Adipose tissue (tissue), 3 donors: Measurements from ENCODE around the gene TRMT11. TPM values are rescaled to one million over a fixed set of nuclear protein-coding genes. Genes with fewer than 3 reads are reported as not detected.
"Not testable (repeated sequence)": the region's sequence is repeated elsewhere in the genome, so short reads cannot be mapped to it uniquely, and the experiment has no call there.

Experiments
- H3K27ac ChIP-seq: one replicate; pipeline ENCODE4 v1.5.1; 2013; ENCODE audit warnings: low read depth, low read length
- whole genome bisulfite sequencing, 3 donors: extraction: QIAGEN DNeasy Blood & Tissue Kit; methylation state at CpG; one replicate each; pipeline ENCODE4 v1.1.7; 2013; 5-methylcytosine and 5-hydroxymethylcytosine counted together
- polyA plus RNA-seq, 3 donors: library from polyadenylated mRNA; stranded (reverse); fragments of 200-250 nt; gene quantifications; one replicate each; pipeline ENCODE4 v1.2.3, GENCODE V29; 2013
- donor health status: healthy with polysubstance abuse.
- donor health status: Bipolar disorder and iron deficiency.
- donor health status: healthy.

Gene TRMT11
- polyA plus RNA-seq, 3 donors = 5.7 to 11.2 (median 8.2) TPM

DNA sequence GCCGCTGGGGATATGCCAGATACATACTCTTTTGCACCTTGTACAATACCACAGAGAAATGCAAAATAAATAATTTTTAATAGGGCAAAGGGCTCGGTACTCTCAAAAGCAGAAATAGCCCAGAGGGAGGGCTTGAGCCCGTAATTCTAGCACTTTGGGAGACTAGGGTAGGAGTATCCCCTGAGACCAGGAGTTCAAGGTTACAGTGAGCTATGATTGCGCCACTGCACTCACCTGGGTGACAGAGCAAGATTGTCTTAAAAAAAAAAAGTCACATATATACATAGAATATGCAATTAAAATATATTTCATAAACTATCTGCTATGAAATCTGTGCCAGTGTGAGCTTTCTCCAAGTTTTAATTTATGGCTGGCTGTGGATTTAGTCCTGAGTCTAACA lies 818 bp upstream of the TRMT11 start:
- 37 to 78% (median 74%) methylated on average over 4 of the region's 4 CpGs for WGBS, 3 donors
- H3K27ac ChIP-seq = no peak overlapping the region

DNA sequence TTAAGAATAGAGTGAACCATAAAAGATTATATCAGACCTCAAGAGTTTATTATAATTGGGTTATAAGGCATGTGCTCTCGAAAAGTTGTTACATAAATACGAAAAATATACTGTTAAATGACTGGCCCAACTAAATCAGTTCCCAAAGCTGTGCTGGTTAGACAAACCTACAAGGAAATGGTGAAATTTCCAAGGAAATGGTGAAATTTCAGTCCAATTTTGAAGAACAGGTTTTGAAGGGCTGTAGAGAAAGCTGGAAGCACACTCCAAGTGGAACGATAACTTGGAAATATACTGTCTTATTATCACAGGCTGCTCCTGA lies 400 bp upstream of the TRMT11 start:
- 2 to 6% (median 3%) methylated on average over 3 of the region's 3 CpGs for WGBS, 3 donors
- no peak overlapping the region for H3K27ac ChIP-seq

DNA sequence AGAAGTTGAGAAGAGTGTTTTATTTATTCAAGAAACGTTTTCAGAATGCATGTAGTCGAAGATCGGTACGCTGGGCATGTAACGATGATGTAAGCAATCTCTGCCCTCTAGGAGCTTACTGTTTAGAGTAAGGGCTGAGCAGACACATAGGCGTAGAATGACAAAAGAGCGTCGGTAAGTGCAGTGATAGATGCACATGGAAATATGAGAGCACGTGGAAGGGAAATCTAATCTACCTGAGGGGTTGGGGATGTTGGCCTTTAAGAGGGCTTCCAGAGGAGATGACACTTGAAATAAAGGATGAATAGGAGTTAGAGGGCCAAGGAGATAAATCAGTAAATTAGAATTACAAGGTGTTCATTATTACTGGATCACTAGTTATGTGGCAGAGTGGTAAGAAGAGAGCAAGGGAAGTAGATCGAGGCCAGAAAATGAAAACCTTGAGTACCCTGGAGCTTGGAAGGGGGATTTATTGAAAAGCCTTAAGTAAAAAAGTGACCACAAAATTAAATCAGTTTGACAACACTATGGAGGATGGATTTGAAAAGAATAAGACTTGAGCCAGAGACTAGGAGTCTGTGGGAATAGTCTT lies 782 bp downstream of the TRMT11 start:
- no peak overlapping the region for H3K27ac ChIP-seq
- WGBS, 3 donors = 12 to 27% (median 24%) methylated on average over 10 of the region's 10 CpGs

DNA sequence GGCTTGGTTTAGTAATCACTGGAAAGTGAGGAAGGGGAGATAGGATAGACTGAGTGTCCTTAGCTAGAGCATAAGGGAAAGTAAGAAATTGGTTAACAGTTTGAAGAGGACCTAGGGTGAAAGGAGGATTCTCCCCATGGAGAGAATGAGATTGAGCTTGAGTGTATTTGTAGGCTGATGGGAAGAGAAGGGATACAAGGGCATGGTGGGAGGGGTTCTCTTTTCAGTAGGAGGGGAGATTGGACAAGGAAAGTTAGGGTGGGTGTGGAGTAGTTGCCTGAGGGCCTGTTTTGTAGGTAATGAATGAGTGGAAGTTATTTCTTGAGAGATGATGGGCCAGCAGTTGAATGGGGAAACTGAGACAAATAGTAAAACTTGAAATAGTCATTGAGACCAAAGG lies 1.9 kb downstream of the TRMT11 start:
- H3K27ac ChIP-seq = no peak overlapping the region

DNA sequence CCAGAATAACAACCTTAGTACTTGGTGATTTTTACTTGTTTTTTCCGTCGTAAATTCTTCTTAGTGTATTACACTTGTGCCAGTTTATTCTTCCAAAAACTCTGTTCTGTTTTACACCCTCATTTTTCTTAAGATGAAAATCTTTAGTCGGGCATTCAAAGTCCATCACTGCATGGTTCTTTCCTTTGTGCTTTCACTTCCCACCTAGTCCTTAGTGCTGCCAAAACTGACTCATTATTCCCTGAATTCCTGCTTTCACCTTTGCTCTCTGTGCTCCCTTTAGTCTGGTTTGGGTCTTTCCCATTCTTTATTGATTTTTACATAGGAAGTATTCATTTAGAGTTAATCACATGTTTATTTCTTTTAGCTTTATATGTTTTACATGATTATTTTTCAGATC lies 3.3 kb downstream of the TRMT11 start:
- no peak overlapping the region for H3K27ac ChIP-seq
- 73 to 83% (median 73%) methylated on average over 3 of the region's 3 CpGs for WGBS, 3 donors

DNA sequence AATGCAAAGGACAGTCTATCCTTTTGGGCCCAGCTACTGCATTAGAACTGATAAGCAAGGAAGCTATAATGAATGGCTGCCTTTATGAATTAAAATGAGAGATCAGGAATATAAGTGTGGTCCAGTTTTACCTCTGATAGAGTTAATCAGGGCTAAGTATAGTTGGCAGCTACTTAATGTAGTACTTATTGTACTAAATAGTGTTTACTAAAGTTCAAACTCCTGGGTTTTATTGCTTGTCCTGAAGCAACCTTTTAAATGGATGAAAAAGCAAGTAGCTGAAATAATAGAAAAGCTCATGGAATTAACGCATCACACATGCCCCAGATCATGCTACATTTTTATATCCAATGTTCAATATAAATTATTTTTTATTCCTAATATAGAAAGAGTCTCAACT lies 5.3 kb downstream of the TRMT11 start:
- 76 to 90% (median 88%) methylated on average over 1 of the region's 1 CpG for WGBS, 3 donors
- no peak overlapping the region for H3K27ac ChIP-seq

DNA sequence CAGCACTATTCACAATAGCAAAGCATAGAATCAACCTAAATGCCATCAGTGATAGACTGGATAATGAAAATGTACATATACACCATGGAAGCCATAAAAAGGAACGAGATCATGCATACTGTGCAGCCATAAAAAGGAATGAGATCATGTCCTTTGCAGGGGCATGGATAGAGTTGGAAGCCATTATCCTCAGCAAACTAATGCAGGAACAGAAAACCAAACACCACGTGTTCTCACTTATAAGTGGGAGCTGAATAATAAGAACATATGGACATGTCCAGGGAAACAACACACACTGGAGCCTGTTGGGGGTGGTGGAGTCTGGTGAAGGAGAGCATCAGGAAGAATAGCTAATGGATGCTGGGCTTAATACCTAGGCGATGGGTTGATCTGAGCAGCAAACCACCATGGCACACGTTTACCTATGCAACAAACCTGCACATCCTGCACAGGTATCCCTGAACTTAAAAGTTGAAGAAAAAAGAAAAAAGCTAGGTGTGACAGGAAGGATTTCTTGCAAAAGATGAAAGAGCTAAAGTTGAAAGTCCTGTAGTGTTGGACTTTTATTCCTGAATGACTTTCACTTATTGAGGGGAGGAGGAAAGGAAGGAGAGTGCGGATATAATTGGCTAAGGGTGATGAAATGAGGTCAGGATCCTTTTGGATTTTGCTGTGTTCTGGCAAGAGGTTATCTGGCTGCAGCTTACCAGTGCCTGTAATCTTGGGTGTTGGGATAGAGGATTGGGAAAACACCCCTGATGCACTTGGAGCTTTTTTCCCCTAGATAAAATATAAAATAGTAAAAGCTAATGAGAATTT lies 8.5 kb downstream of the TRMT11 start:
- no peak overlapping the region for H3K27ac ChIP-seq
- 70 to 76% (median 72%) methylated on average over 5 of the region's 5 CpGs for WGBS, 3 donors

DNA sequence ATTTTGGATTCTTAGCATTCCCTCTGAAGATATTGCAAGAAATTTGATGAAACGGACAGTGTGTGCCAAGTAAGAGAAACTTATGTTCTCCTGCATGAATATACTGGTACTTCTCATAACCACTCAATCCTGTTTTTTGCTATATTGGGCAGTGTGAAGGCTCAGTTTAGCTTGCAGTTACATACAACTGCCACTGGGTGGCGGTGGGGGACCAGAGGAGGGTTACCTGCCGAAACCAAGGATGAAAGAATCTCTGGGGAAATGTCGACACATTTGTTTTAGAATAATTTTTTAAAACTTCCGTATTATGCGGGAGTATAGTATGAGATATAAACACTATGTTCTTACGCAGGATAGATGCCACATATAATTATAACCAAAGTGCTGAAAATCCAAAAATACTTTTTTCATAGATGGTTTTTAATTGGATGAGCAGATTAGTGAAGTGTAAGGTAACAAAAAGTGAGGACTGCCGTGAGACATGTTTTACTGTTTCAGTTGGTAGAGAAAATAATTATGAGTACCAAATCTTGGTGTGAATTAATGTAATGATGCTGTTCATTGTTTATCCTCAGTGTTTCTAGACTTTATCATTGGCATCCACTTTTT lies 9.7 kb downstream of the TRMT11 start:
- WGBS, 3 donors = 6 to 9% (median 8%) methylated on average over 8 of the region's 8 CpGs

DNA sequence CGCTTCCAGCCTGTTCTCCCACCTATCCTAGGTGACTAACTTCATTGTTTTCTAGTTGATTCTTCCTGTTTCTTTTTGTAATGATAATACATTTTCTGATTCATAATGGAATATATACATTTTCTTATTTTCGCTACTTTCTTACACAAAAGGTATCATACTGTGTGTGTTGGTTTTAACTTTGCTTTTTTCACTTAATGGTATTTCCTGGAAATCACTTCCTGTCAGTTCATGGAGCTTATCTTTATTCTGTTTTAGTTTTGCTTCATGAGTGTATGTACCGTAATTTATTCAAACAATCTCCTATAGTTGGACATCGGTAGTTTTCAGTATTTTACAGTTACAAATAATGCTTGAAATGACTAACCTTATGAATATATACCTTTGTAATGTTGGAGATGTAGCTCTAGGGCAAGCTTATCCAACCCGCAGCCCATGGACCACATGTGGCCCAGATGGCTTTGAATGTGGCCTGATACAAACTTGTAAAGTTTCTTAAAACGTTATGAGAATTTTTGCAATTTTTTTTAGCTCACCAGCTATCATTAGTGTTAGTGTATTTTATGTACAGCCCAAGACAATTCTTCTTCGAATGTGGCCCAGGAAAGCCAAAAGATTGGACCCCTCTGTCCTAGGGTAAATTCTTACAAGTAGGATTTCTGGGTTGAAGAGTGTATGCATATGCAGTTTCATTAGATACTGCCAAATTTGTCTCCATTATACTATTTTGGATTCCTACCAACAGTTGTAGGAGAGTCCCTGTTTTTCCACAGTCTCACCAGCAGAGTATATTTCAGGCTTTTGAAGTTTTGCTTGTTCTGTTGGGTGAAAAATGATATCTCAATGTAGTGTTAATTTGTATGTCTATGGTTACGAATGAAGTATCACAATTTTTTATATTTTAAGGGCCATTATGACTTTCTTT lies 16.7 kb downstream of the TRMT11 start:
- WGBS, 3 donors = 93 to 95% (median 93%) methylated on average over 8 of the region's 8 CpGs
- no peak overlapping the region for H3K27ac ChIP-seq

More for the DNA sequence above, 9.7 kb downstream of the TRMT11 start:
- H3K27ac ChIP-seq = no peak overlapping the region

DNA sequence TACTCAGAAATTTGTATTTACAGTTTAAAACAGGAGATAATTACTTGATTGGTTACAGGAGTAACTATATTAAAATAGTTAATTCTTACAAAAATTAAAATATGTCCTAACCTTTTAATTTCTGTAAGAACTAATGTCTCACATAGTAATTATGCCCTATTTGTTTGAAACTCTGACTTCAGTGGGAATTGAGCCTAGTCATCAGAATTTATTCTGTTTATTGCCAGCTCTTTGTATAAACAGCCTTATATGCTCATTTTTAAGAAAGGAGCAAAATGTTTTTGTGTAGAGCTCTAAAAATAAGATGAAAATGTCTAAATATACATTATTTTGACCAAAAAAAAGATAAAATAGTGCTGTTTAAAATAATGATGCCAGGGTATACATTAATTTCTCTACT lies 21.5 kb downstream of the TRMT11 start:
- no peak overlapping the region for H3K27ac ChIP-seq

DNA sequence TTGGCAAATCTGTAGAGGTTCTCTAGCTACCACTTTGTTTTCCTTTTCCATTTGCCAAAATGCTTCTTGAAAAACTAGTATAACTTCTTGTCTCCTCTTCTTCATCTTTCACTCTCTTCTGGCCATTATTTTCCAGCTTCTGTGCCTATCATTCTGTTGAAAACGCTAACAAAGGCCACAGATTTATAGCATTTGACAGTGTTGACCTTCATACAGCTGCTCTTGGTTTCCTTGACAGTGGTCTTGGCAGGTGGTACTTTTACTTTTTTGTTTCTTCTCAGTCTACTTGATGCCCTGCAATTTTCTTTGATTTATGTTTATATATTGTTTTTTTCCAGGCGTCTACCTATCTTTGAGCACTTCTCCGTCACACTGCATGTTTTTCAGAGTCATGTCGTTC lies 23.7 kb downstream of the TRMT11 start:
- no peak overlapping the region for H3K27ac ChIP-seq
- 81 to 89% (median 87%) methylated on average over 4 of the region's 4 CpGs for WGBS, 3 donors

DNA sequence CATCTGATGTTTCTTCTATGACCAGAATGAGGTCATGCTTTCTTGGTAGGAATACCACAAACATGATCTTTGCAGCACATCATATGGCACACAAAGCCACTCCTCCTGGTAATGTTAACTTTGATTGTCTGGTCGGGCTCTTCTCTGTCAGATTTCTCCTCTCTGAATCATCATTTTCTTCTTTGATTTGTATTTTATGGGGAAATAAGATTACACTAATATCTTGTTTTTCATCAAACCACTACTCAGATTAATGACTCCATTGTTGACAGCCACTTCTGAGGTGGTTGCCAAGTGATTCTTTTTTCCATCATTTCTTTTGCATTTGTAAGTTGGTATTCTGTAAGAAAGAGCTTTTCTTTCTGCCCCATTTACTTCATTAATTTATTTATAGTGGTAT lies 29.5 kb downstream of the TRMT11 start:
- WGBS, 3 donors = 84 to 93% (median 88%) methylated on average over 1 of the region's 1 CpG
- no peak overlapping the region for H3K27ac ChIP-seq

DNA sequence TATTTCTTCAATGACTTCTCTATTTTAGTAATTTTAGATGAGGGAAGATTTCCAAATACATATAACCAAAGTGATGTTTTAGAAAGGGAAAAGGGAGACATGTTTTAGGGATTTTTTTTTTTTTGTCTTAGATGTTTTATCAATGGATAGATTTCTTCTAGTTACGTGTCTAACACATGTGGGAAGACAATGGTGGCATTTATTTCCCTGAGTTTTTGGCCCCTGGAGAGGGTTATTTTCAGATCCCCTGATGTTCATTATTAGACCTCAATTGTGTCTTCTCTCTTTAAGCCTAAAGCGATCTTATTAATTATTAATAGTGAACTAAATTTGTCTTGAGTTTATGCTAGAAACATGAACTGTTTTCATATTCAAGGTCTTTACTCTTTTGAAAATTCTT lies 30.3 kb downstream of the TRMT11 start:
- WGBS, 3 donors = 88 to 95% (median 94%) methylated on average over 2 of the region's 2 CpGs
- H3K27ac ChIP-seq = no peak overlapping the region

DNA sequence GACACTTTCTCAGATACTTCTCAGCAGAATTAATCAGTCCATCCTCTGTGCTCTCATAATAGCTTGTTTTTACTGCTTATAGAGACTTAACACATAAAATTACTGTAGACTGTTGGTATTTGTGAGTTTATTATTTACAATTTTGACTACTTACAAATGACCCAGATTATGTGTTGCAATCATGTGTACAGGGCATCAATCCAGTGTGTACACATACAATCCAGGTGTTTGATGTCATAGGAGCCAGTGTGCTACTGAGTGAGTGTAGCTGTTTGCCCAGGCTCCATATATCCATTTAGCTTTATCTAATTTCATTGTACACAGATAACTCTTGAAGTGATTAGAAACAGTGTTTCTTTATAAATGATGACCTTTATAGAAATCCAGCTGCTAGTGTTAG lies 31.3 kb downstream of the TRMT11 start:
- no peak overlapping the region for H3K27ac ChIP-seq

DNA sequence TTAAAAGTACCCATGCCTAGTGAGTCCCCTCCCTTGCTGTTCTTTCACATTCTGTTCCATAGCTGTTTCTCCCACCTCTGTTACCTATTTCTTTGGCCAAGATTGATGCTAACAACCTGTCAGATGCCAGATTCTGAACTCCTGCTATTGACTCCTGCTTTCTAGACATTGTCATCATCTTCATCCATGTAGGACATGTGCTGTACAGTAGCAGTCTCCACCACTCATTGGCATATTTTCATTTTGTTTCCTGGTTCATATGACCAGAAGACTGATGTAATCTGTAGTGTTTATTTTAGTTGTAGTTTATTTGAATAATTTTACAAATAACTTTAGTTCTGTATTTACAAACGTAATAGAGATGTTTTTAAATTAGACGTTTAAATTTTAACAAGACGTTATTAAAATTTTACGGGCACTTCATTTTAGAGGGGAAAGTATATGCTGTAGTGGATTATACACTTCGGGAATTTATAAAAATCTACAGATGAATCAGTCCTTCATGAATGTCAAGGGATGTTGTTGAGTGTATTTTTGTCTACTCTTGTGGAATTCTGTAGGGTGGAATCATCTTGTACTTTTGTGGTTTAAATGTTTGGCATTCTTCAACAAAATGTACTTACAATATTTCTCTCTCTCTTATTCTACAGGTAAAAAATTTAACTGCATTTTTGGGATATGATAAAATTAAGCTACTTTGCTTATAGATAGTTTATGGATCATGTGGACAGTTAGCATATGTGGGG lies 34.1 kb downstream of the TRMT11 start:
- no peak overlapping the region for H3K27ac ChIP-seq
- WGBS, 3 donors = 95 to 97% (median 97%) methylated on average over 5 of the region's 5 CpGs

DNA sequence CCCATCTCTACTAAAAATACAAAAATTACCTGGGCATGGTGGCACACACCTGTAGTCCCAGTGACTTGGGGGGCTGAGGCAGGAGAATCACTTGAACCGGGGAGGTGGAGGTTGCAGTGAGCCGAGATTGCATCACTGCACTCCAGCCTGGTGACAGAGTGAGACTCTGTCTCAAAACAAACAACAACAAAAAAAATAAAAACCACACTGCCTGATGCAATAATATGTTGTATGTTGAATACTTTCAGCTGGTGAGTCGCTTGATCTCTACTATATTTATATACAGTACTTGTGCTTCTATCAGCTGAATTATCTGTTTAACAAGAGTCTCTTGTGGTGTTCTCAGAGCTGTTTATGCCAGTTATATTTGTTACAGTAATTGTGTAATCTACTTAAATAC lies 37.1 kb downstream of the TRMT11 start:
- 92 to 98% (median 94%) methylated on average over 3 of the region's 3 CpGs for WGBS, 3 donors
- H3K27ac ChIP-seq = not testable (repeated sequence)

DNA sequence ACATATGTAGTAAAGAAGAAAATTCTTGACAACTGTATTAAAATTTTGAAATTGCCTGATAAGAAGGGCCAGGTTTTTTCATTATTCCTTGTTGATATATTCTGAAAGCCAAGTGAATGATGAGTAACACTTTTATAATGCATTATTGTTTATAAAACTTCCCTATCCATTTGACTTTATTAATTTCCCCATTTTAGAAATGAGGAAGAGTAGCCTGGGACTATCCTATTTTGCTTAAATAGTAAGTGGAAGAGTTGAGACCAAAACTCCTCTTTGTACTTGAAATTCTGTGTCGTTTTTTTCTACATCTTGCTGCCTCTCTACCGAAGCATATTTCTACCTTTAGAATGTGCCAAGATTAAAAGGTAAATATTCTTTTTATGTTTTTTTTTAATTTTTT lies 39.7 kb downstream of the TRMT11 start:
- no peak overlapping the region for H3K27ac ChIP-seq
- WGBS, 3 donors = 89 to 96% (median 95%) methylated on average over 2 of the region's 2 CpGs

DNA sequence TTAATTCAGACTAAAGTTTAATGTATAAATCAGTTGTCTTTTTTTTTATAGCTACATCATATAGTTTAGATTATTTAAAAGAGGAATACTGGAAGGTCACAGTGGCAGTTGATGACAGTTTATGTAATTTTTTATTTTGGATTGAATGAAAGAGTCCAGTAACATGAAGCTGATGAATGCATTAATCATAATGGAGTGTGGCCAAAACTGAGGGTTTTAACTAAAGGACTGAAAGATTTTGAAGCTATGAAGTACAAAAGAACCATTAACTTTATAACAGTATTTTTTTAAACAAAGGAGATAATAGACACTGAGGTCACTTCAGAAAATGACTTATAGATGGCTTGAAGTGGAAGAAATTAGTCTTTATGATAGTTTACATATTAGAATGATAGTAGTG lies 41.3 kb downstream of the TRMT11 start:
- no peak overlapping the region for H3K27ac ChIP-seq

DNA sequence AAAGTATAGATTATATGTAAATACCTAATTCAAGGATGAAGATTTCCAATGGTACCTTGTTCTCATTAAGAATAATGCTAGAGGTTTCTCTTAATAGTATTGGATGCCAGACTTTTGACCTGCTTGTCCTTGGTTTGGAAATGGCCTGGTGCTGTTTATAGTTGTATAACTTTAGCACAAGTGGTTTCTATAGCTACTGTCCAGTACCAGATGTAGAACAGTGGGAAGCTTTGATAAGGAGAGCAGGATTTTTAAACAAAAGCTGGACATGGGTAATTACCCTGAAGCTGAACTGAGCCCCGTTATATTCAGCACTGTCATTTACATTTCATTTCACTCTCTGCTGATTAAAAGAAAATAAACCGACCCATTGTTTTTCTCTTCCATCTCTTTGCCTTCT lies 43.7 kb downstream of the TRMT11 start:
- 83 to 87% (median 85%) methylated on average over 2 of the region's 2 CpGs for WGBS, 3 donors
- H3K27ac ChIP-seq = no peak overlapping the region
